ENCODE data around the gene COQ10A.
"Not testable (repeated sequence)": the region's sequence is repeated elsewhere in the genome, so short reads cannot be mapped to it uniquely, and the experiment has no call there.

Gene COQ10A

DNA sequence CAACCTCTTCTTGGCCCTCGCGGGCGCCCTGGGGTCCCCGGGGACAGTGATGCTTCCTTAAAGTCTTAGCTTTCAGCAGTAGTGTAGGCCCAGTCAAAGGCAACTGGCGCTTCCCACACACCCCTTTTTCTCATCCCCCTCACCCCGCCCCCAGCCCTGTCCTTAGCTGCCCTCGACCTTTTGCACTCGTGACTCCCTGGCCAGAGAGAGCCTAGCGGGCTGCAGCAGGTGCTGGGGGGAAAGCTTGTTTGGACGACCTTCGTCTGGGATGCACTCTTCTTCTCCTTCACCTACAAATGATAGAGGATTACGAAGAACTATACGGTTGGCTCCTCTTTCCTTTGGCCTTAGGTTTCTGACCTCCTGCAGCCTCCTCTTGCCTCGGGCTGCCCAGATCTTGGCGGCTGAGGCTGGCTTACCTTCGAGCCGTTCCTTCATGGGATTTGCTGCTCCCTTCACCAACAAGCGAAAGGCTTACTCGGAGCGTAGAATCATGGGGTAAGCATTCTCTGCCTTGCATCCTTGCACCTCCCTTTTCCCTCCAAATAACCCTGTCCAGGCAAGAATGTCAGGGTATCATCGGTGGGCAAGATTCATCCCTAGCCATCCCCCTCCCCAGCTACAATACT is 815 bp downstream of the COQ10A start:
- no peak for DNase-seq (ENCODE audit: low read depth, low spot score)
- no peak overlapping the region for H3K27ac ChIP-seq

DNA sequence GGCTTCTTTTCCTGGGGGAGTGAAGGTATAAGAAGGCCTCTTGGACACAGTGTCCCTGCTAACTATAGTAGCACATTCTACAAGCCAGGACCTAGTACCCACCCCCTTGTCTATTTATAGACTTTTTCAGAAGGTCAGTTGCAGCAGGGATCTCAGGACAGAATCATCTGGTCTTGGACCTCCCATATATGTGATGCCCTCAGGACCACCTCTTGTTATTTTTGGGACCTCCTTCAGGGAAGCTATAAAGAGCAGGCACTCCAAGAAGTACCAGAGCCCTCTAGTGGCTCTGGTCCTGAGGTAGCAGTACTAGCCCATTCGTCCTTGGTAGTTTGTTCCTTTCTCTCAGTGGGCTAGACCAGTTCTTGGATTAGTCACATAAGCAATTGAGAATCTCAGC is 4.3 kb downstream of the COQ10A start:
- no peak for DNase-seq (ENCODE audit: low read depth, low spot score)

GRCh38 chr12:56272468-56272867 is 5.7 kb downstream of the COQ10A start:
- H3K27ac ChIP-seq, result not testable (repeated sequence)

More for the DNA sequence above, 4.3 kb downstream of the COQ10A start:
- no peak overlapping the region for H3K27ac ChIP-seq

GRCh38 chr12:56274299-56274698 is 7.6 kb downstream of the COQ10A start:
- no peak for DNase-seq (ENCODE audit: low read depth, low spot score)
- no peak overlapping the region for H3K27ac ChIP-seq

More at GRCh38 chr12:56272468-56272867, 5.7 kb downstream of the COQ10A start:
- DNase-seq (ENCODE audit: low read depth, low spot score), result not testable (repeated sequence)

DNA sequence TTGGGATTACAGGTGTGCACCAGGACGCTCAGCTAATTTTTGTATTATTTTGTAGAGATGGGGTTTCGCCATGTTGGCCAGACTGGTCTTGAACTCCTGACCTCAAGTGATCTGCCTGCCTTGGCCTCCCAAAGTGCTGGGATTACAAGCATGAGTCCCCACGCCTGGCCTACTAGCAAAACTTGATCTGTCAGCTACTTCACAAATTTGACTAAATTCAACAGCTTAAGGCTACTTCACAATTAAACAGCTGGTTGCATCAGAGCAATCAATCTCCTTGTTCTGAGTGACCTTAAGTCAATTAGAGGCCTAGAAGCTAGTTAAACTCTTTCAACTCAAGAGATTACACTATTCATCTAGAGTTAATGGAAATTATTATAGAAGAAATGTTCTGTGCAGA is 12.2 kb downstream of the COQ10A start:
- DNase-seq (ENCODE audit: low read depth, low spot score), result no peak
- H3K27ac ChIP-seq, result no peak overlapping the region

GRCh38 chr12:56280849-56281248 is 14.1 kb downstream of the COQ10A start:
- H3K27ac ChIP-seq, result no peak overlapping the region
- no peak for DNase-seq (ENCODE audit: low read depth, low spot score)

- no peak for DNase-seq (ENCODE audit: low read depth, low spot score)
- H3K27ac ChIP-seq, result no peak overlapping the region
These were observed 15.3 kb downstream of the COQ10A start for GRCh38 chr12:56282030-56282429.

DNA sequence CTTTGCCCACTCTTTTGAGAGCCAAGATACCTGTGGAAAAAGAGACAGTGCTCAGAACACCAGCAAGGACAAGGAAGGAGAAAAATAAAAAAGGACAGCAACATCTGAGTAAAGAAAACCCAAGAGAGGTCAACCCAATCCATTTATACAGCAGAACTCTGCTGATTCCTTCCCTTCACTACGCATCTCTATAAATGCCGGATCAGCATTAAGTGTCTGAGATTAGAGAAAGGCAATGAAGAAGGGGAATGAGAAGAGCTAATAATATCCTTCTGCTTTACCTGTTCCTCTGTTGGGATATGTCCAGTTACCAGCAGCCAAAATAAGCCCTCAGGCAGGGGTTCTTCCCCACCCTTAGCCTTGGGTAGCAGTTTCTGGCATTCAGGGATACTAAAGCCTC is 15.8 kb downstream of the COQ10A start:
- H3K27ac ChIP-seq, result no peak overlapping the region
- no peak for DNase-seq (ENCODE audit: low read depth, low spot score)

- DNase-seq (ENCODE audit: low read depth, low spot score); H3K27ac ChIP-seq: not testable (repeated sequence)
These were observed 17.5 kb downstream of the COQ10A start for GRCh38 chr12:56284263-56284662.

DNA sequence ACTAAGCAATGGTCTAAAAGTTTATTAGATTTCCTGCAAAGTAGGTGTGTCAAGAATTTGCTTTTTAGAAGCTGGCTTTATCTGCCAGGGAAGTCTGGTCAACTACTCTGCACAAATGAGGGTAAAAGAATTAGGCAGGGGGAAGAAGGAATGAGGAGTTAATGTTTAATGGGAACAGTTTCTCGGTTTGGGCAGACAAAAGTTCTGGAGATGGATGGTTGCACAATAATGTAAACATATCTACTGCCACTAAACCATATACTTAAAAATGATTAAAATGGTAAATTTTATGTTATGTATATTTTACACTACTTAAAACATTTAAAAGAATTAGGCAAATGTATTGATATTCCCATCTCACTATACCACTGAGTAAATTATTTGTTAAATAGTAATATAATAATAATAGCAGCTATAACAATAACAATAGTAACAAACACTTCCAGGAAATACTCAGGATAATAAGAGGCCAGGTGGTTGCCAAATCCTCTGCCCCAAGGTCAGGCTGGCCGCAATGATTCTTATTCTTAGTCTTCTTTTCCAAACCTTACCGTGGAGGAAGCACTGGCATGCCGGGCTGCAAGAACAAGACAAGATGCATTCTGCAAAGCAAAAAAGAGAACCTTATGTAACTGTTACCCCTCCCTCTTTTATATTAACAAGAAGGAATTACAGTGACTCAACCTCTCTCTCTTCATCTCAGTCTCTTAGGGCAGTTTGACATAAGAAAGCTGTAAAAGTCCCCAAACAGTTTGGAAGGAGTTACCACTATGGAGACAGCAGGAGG is 19.5 kb downstream of the COQ10A start:
- no peak overlapping the region for H3K27ac ChIP-seq
- no peak for DNase-seq (ENCODE audit: low read depth, low spot score)

GRCh38 chr12:56288705-56289387 is 22.1 kb downstream of the COQ10A start:
- no peak for DNase-seq (ENCODE audit: low read depth, low spot score)
- no peak overlapping the region for H3K27ac ChIP-seq

GRCh38 chr12:56293795-56294194 is 27.1 kb downstream of the COQ10A start:
- DNase-seq (ENCODE audit: low read depth, low spot score), result no peak
- H3K27ac ChIP-seq, result no peak overlapping the region

DNA sequence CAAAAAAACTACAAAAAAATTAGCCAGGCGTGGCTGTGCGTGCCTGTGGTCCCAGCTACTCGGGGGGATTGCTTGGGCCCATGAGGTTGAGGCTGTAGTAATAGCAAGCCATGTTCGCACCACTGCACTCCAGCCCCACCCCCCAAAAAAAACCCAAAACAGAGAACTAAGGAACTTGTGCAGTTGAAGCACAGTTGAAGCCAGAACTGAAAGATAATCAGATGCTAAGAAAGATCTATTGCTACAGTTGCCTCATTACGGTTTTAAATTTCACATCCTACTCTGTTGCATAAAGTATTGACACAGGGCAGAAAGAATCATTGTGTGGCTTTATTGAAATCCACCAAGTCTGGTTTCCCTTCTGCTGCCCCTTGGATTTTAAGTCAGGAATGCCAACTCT is 29.6 kb downstream of the COQ10A start:
- no peak overlapping the region for H3K27ac ChIP-seq
- no peak for DNase-seq (ENCODE audit: low read depth, low spot score)

GRCh38 chr12:56297400-56297799 is 30.7 kb downstream of the COQ10A start:
- DNase-seq (ENCODE audit: low read depth, low spot score), result no peak
- no peak overlapping the region for H3K27ac ChIP-seq

DNA sequence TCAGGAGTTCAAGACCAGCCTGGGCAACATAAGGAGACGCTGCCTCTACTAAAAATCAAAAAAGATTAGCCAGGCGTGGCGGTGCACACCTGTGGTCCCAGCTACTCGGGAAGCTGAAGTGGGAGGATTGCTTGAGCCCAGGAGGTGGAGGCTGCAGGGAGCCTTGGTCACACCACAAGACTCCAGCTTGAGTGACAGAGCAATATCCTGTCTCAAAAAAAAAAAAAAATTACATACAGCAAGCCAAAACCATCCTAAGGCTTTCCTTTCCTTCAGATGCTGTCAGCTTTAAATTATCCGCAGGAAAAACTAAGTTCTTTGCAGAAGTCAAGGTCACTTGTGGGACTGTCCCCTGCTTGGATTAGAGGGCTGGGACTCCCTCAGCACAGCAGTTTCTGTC is 32.1 kb downstream of the COQ10A start:
- peak overlapping the region; percentile 88 for H3K27ac ChIP-seq
- no peak for DNase-seq (ENCODE audit: low read depth, low spot score)

GRCh38 chr12:56299308-56299852 is 32.6 kb downstream of the COQ10A start:
- peak overlapping the region; percentile 88 for H3K27ac ChIP-seq
- no peak for DNase-seq (ENCODE audit: low read depth, low spot score)

DNA sequence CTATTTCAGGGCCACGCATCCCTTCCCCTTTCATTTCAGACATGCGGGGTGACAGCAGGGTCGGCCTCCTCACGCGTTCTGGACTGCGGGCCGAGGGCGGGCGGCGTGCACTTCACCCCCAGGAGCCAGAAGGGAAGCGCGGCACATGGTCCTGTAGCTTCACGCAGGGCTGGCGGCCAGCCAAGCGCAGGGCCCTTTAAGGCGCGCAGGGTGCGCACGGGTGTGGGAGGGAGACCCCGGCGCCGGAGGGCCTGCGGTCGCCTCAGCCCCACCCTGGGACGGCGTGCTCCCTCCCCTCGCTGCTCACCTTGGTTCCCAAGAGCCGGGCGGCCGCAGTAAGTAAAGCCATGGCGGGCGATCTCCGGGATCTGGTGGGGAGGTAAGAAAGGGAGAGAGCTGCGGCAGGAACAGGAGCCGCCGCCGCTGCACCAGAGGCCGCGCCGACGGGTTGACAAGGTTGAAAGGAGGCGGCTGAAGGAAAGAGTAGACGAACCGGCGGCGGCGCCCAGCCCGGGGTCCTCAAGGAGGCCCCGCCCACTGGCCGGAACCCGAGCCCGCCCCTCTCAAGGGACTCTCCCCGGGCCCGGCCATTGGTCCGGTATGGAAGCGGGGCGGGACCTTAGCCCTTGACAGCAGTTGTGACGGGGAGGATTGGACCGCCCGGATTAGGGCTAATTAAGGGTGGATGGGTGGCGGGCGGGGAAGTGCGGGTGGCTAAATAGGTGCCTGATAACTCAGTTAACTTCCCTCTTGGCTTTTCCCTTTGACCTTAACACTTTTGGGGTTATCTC is 33.3 kb downstream of the COQ10A start, which contains the start of gene CS:
TSS of gene CS (minus strand) at position 478 of the 791 bp plus-strand sequence. CDS start at position 349, 129 bp downstream.
- peak within 1 kb of the TSS; percentile 88 for H3K27ac ChIP-seq
- DNase-seq (ENCODE audit: low read depth, low spot score), result peak; percentile 82

DNA sequence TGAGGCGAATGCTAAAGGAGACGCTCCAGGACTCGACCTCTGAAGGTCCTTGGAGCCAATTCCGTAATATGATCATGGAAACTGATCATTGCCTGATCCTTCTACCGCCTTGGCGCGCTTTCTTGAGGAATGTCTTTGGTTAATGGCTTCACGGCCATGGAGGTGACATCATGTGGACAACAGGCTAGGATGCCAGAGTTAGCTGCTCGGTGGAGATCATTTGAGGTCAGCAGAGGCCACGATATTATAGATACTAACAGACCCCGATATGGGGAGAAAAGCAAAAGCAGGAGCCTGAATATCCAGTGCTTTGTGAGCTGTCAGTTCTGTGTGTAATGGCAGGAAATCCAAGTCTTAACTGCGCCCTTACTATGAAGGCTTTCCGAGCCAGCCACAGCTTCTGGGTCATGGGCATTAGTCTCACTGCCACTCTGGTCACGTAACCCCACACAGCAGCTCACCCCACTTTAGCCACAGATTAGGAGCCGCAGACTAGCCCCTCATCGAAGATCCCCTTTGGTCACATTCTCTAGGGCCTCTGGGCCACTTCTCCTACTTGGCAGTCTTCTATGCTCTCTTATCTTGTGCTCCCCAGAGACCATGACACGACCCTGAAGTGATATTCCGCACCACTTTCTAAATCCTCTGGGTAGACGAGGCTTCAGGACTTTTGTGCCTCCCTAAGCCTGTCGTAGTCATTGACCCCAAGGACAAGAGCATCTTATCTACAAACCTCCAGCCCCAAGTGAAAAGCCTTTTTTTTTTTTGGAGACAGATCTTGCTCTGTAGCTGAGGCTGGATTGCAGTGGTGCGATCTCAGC is 34.1 kb downstream of the COQ10A start:
- DNase-seq (ENCODE audit: low read depth, low spot score), result no peak
- peak overlapping the region; percentile 88 for H3K27ac ChIP-seq

DNA sequence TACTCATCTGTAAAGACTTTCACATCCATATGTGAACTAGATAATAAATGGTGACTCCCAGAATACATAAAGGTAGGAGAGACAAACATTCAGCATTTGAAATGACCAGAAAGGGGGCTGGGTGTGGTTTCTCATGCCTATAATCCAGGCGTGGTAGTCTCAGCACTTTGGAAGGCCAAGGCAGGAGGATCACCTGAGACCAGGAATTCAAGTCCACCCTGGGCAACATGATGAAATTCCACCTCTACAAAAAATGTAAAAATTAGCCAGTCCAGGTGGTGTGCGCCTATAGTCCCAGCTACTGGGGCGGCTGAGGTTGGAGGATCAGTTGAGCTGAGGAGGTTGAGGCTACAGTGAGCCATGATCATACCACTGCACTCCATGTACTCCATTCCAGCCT is 37.5 kb downstream of the COQ10A start:
- DNase-seq (ENCODE audit: low read depth, low spot score), result no peak
- H3K27ac ChIP-seq, result no peak overlapping the region

Data from epithelial cell of prostate (primary cell).